Activated CD4-positive, alpha-beta T cell treated with anti-CD3 and anti-CD28 coated beads, Interleukin-2, amount 50 U/mL, for 24 hours (primary cell): ENCODE data around the gene SORCS2.
"Not testable (repeated sequence)": the region's sequence is repeated elsewhere in the genome, so short reads cannot be mapped to it uniquely, and the experiment has no call there.

Experiments
- DNase-seq, 2 donors: peaks; one replicate each; pipeline ENCODE4 v3.0.0-alpha.2; 2020; ENCODE audit warnings: low read depth in 1 of 2, low spot score in 1 of 2

The SORCS2 gene

GRCh38 chr4:7564242-7564641 is 371.9 kb downstream of the SORCS2 start:
- DNase-seq: no peak

GRCh38 chr4:7565483-7565882 is 373.1 kb downstream of the SORCS2 start:
- no peak for DNase-seq

- no peak for DNase-seq
Observed at GRCh38 chr4:7569810-7570783, 377.8 kb downstream of the SORCS2 start.

GRCh38 chr4:7571001-7571400 is 378.7 kb downstream of the SORCS2 start:
- DNase-seq: no peak

GRCh38 chr4:7571701-7572100 is 379.4 kb downstream of the SORCS2 start:
- DNase-seq: no peak

GRCh38 chr4:7572894-7573293 is 380.6 kb downstream of the SORCS2 start:
- no peak for DNase-seq

GRCh38 chr4:7573576-7574091 is 381.3 kb downstream of the SORCS2 start:
- no peak for DNase-seq

- no peak for DNase-seq
Observed at GRCh38 chr4:7574287-7575014, 382.1 kb downstream of the SORCS2 start.

GRCh38 chr4:7575426-7575825 is 383.1 kb downstream of the SORCS2 start:
- DNase-seq: no peak

GRCh38 chr4:7577361-7578039 is 385.2 kb downstream of the SORCS2 start:
- DNase-seq: not testable (repeated sequence)

GRCh38 chr4:7581477-7581876 is 389.1 kb downstream of the SORCS2 start:
- no peak for DNase-seq

GRCh38 chr4:7582313-7583097 is 390.2 kb downstream of the SORCS2 start:
- no peak for DNase-seq

GRCh38 chr4:7584098-7584497 is 391.8 kb downstream of the SORCS2 start:
- no peak for DNase-seq

GRCh38 chr4:7584606-7585159 is 392.3 kb downstream of the SORCS2 start:
- DNase-seq: no peak

GRCh38 chr4:7585768-7586167 is 393.4 kb downstream of the SORCS2 start:
- no peak for DNase-seq

- no peak for DNase-seq
Observed at GRCh38 chr4:7587433-7588405, 395.4 kb downstream of the SORCS2 start.

GRCh38 chr4:7590189-7590588 is 397.9 kb downstream of the SORCS2 start:
- no peak for DNase-seq

- DNase-seq: no peak
Observed at GRCh38 chr4:7590899-7591298, 398.6 kb downstream of the SORCS2 start.

- DNase-seq: no peak
Observed at GRCh38 chr4:7591409-7592053, 399.2 kb downstream of the SORCS2 start.
